ENCODE results near the gene TRIO.

The TRIO gene

DNA sequence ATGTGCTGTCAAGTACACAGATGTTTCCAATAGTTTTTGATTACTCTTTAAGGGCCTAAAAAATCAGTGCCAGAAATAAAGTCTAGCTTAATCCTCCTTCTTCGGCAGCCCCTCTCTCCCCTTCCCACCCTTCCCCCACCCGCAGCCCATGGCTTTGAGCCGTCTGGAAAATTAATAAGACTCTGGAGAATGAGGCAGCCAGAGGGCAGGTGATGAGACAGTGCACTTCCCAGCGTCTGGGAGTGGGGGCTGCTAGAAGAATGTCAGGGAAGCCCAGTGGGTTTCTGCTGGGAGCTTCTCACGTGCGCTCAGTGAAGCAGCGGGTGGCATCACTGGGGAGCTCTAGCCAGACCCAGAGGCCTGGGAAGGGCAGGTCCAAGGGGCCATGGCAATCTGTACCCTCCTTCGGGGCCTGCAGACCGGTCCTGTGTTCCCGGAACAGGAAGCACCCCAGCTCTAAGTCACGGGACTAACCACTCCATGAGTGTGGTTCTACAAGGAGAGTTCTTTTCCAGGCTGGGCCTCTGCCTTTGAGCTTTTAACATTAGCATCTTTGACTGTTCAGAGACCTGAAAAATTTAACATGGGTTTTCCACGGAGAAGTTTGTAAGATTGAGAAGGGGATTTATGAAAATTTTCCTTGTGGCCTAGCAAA is 273.6 kb downstream of the TRIO start:
- H3K9me3 Mint-ChIP-seq, result no peaks in the 10 kb centered on the region
- H3K36me3 Mint-ChIP-seq, result peaks cover 40 to 71% of the 10 kb centered on the region in 2 donors
- peaks cover 0 to 14% of the 10 kb centered on the region in 2 donors for H3K4me1 Mint-ChIP-seq
- H3K4me3 Mint-ChIP-seq, result no peak overlapping the region
- H3K27me3 Mint-ChIP-seq, result no peaks in the 10 kb centered on the region
- peak overlapping the region; percentile 11 for H3K27ac Mint-ChIP-seq
- no peak for ATAC-seq (replicated peaks)
- DNase-seq, result no peak

DNA sequence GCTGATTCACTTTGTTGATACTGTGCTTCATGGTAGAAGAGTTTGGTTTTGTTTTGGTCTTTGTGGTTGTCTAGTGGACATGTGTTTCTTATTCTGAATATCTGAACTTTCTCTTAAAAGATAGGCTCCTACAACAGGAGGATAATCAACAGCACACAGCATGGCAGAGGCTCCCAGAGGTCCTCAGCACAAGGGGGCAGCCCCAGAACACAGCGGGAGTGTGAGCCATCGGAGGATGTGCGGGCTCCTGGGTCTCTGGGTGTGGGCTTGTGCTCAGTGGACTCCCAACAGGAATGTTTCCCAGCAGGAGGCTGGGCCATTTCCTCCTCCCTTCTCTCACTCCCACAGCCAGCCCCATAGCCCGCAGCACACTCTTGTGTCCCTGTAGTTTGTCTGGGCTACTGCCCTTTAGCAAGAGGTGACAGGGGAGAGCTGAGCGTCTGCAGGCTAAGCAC is 274.2 kb downstream of the TRIO start:
- H3K27me3 Mint-ChIP-seq, result no peaks in the 10 kb centered on the region
- H3K36me3 Mint-ChIP-seq, result peaks cover 38 to 71% of the 10 kb centered on the region in 2 donors
- DNase-seq (no peak), ATAC-seq (replicated peaks) (no peak)
- H3K4me1 Mint-ChIP-seq, result peaks cover 0 to 14% of the 10 kb centered on the region in 2 donors
- no peak overlapping the region for H3K4me3 Mint-ChIP-seq
- H3K9me3 Mint-ChIP-seq, result no peaks in the 10 kb centered on the region
- peak overlapping the region; percentile 20 for H3K27ac Mint-ChIP-seq

- H3K4me1 Mint-ChIP-seq, result peaks cover 0 to 12% of the 10 kb centered on the region in 2 donors
- no peaks in the 10 kb centered on the region for H3K27me3 Mint-ChIP-seq
- ATAC-seq (replicated peaks), result no peak
- no peak overlapping the region for H3K4me3 Mint-ChIP-seq
- no peak for DNase-seq
- H3K9me3 Mint-ChIP-seq, result no peaks in the 10 kb centered on the region
- H3K27ac Mint-ChIP-seq, result peak overlapping the region; percentile 61
- peaks cover 38 to 68% of the 10 kb centered on the region in 2 donors for H3K36me3 Mint-ChIP-seq
Measured at GRCh38 chr5:14417792-14418765, 274.9 kb downstream of the TRIO start.

- Mint-ChIP-seq H3K9me3 (no peaks in the 10 kb centered on the region), H3K36me3 (peaks cover 36 to 63% of the 10 kb centered on the region in 2 donors), H3K27me3 (no peaks in the 10 kb centered on the region), H3K4me1 (peaks cover 0 to 6% of the 10 kb centered on the region in 2 donors), H3K27ac (no peak overlapping the region), H3K4me3 (no peak overlapping the region)
- DNase-seq (no peak), ATAC-seq (replicated peaks) (no peak)
Measured at GRCh38 chr5:14419686-14420085, 276.5 kb downstream of the TRIO start.

- H3K36me3 Mint-ChIP-seq, result peaks cover 37 to 63% of the 10 kb centered on the region in 2 donors
- H3K4me1 Mint-ChIP-seq, result peaks cover 0 to 3% of the 10 kb centered on the region in 2 donors
- ATAC-seq (replicated peaks) (no peak), DNase-seq (no peak)
- no peak overlapping the region for H3K4me3 Mint-ChIP-seq
- H3K9me3 Mint-ChIP-seq, result no peaks in the 10 kb centered on the region
- no peaks in the 10 kb centered on the region for H3K27me3 Mint-ChIP-seq
- peak overlapping the region; percentile 82 for H3K27ac Mint-ChIP-seq
Measured at GRCh38 chr5:14420101-14420811, 277.1 kb downstream of the TRIO start.

- Mint-ChIP-seq H3K4me3 (no peak overlapping the region), H3K27ac (no peak overlapping the region), H3K27me3 (no peaks in the 10 kb centered on the region), H3K4me1 (no peaks in the 10 kb centered on the region), H3K36me3 (peaks cover 48 to 68% of the 10 kb centered on the region in 2 donors), H3K9me3 (no peaks in the 10 kb centered on the region)
- no peak for ATAC-seq (replicated peaks)
- DNase-seq, result no peak
Measured at GRCh38 chr5:14421851-14422250, 278.7 kb downstream of the TRIO start.

- Mint-ChIP-seq H3K36me3 (peaks cover 41 to 62% of the 10 kb centered on the region in 2 donors), H3K4me3 (no peak overlapping the region), H3K4me1 (no peaks in the 10 kb centered on the region), H3K9me3 (no peaks in the 10 kb centered on the region), H3K27me3 (no peaks in the 10 kb centered on the region), H3K27ac (no peak overlapping the region)
- DNase-seq (no peak), ATAC-seq (replicated peaks) (peak; percentile 52 to 54)
Measured at GRCh38 chr5:14424011-14424685, 281.0 kb downstream of the TRIO start.

DNA sequence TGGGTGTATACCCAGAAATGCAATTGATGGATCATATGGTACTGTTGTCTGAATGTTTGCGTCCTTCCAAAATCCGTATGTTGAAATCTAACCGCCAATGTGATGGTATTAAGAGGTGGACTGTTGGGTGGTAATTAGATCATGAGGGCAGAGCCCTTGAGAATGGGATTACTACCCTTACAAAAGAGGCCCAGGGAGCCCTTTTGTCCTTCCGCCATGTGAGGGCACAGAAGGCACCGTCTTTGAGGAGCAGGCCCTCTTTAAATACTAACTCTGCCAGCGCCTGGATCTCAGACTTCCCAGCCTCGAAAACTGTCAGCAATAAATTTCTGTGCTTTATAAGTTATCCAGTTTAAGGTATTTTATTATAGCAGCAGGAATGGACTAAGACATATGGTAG is 282.4 kb downstream of the TRIO start:
- Mint-ChIP-seq H3K27me3 (no peaks in the 10 kb centered on the region), H3K36me3 (peaks cover 37 to 61% of the 10 kb centered on the region in 2 donors), H3K4me3 (no peak overlapping the region), H3K4me1 (no peaks in the 10 kb centered on the region), H3K27ac (no peak overlapping the region), H3K9me3 (no peaks in the 10 kb centered on the region)
- DNase-seq, result no peak
- ATAC-seq (replicated peaks), result no peak

DNA sequence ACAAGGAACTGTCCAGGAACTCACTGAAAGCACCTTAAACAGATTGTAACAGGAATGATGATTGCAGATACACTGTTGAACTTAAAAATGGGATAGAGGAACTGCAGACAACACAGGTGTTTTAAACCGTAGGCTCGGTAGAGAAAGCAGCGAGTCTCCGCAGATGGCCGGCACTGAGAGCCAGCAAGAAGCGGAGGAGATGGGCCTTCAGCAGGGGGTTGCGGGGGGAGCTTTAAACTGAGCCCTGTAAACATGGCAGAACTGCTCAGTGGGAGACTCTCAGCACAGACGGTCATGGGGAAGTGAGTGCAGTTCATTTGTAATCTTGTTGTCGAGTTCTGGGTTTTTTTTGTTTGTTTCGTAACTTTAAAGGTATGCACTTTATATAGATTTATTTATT is 283.4 kb downstream of the TRIO start:
- Mint-ChIP-seq H3K36me3 (peaks cover 30 to 56% of the 10 kb centered on the region in 2 donors), H3K4me3 (no peak overlapping the region), H3K9me3 (no peaks in the 10 kb centered on the region), H3K27me3 (no peaks in the 10 kb centered on the region), H3K4me1 (no peaks in the 10 kb centered on the region), H3K27ac (no peak overlapping the region)
- ATAC-seq (replicated peaks) (no peak), DNase-seq (no peak)

DNA sequence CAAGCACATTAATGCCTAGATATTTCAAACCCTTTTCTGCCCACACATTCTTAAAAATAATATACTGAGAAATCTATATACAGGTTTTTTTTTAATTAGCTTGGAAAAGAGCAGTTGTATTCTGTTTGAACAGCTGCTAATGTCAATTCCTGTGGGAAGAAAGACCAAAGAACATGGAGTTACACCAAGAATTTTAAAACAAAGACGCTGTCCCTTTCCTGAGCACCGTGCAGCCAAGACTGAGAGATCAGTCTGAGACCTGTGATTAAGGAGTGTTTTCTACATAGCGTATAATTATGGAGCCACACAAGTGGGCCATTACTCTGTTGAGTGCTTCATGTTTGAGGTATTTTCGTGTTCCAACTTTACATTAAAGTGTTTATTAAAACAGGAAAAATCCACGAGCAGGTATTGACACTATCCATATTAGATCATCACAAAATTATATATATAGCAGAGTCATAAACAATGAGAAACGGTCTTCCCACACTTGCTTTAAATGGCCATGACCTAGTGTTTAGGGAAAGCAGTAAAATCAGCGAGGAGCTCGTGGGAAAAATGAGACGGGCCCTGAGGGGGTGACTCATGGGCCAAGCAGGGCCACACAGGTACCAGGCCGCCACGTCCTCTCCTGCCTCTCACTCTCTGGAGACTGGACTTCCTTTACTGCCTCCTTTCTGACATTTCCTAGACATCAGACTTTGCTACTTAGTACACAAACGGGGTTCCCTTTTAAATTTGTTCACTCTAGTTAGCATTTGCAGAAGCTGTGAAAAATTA is 285.4 kb downstream of the TRIO start:
- Mint-ChIP-seq H3K9me3 (no peaks in the 10 kb centered on the region), H3K4me1 (no peaks in the 10 kb centered on the region), H3K36me3 (peaks cover 32 to 57% of the 10 kb centered on the region in 2 donors), H3K27me3 (no peaks in the 10 kb centered on the region), H3K27ac (no peak overlapping the region), H3K4me3 (no peak overlapping the region)
- DNase-seq (no peak), ATAC-seq (replicated peaks) (no peak)

- no peak for DNase-seq
- no peak overlapping the region for H3K4me3 Mint-ChIP-seq
Measured at GRCh38 chr5:14429101-14430050, 286.2 kb downstream of the TRIO start.

GRCh38 chr5:14431534-14431933 is 288.4 kb downstream of the TRIO start:
- H3K27me3 Mint-ChIP-seq, result no peaks in the 10 kb centered on the region
- peaks cover 0 to 8% of the 10 kb centered on the region in 2 donors for H3K4me1 Mint-ChIP-seq
- no peak for ATAC-seq (replicated peaks)
- no peak overlapping the region for H3K4me3 Mint-ChIP-seq
- no peak for DNase-seq
- H3K27ac Mint-ChIP-seq, result no peak overlapping the region
- no peaks in the 10 kb centered on the region for H3K9me3 Mint-ChIP-seq
- H3K36me3 Mint-ChIP-seq, result peaks cover 28 to 57% of the 10 kb centered on the region in 2 donors

More at GRCh38 chr5:14429101-14430050, 286.2 kb downstream of the TRIO start:
- no peaks in the 10 kb centered on the region for H3K27me3 Mint-ChIP-seq
- no peak for ATAC-seq (replicated peaks)
- peaks cover 32 to 56% of the 10 kb centered on the region in 2 donors for H3K36me3 Mint-ChIP-seq
- no peak overlapping the region for H3K27ac Mint-ChIP-seq
- no peaks in the 10 kb centered on the region for H3K9me3 Mint-ChIP-seq
- no peaks in the 10 kb centered on the region for H3K4me1 Mint-ChIP-seq

Measured in stimulated activated naive B cell treated with anti-CD40 and anti-IgM and Interleukin-4, amounts not matched to agents 10 μg/mL and 1 μg/mL and 100 μg/mL, for 72 hours (primary cell).